T-helper 1 cell treated with Interleukin-12 subunit alpha and Interleukin-12 subunit beta and Interleukin-4 antibody, amounts not matched to agents 30 μg/mL and 1 μg/mL, for 36 hours (primary cell): ENCODE data around the gene TMEM147.

Experiments used
- H3K27ac Mint-ChIP-seq: one replicate; pipeline ENCODE4 v1.8.0; 2021; ENCODE audit warnings: mild to moderate bottlenecking, mixed read lengths
- H3K27me3 Mint-ChIP-seq: one replicate; pipeline ENCODE4 v1.8.0; 2021; ENCODE audit warnings: low read depth, mixed read lengths
- H3K36me3 Mint-ChIP-seq: one replicate; pipeline ENCODE4 v1.8.0; 2021; ENCODE audit warnings: low read depth, mixed read lengths
- H3K4me1 Mint-ChIP-seq: one replicate; pipeline ENCODE4 v1.8.0; 2021; ENCODE audit warnings: low read depth, mixed read lengths
- H3K4me3 Mint-ChIP-seq: one replicate; pipeline ENCODE4 v1.8.0; 2021; ENCODE audit warnings: mild to moderate bottlenecking, moderate library complexity, mixed read lengths
- H3K9me3 Mint-ChIP-seq: one replicate; pipeline ENCODE4 v1.8.0; 2021; ENCODE audit warnings: mixed read lengths

TMEM147 gene

GRCh38 chr19:35545001-35545854, at the start of gene TMEM147:
Gene TMEM147 (plus strand): TSS chr19:35545626. CDS start chr19:35545740, 114 bp downstream.
- H3K36me3 Mint-ChIP-seq = peaks cover 9% of the 10 kb centered on the region
- H3K4me1 Mint-ChIP-seq = peaks cover 22% of the 10 kb centered on the region
- H3K27me3 Mint-ChIP-seq = no peaks in the 10 kb centered on the region
- H3K9me3 Mint-ChIP-seq = no peaks in the 10 kb centered on the region
- peak within 1 kb of the TSS; percentile 88 for H3K27ac Mint-ChIP-seq
- peak within 1 kb of the TSS; percentile 92 for H3K4me3 Mint-ChIP-seq

DNA sequence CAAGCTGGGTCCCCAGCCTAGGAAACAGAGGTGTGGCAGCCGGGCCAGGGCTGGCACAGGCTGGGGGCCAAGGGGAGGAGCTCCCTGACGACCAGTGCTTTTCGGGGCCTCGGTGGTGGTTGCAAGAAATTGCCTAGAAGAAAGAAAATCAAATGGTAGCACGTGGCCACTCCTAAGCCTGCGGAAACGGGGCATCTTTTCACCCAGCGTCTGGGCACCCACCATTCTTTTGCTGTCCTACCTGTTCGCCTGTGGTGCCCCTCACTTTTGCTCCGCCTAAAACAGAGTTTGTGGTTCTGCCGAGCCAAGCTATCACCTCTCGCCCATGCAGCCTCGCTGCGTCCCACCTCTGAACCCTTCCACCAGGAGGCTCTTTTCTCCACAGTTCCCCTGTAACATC, 48.0 kb upstream of the TMEM147 start:
- no peaks in the 10 kb centered on the region for H3K9me3 Mint-ChIP-seq
- H3K27me3 Mint-ChIP-seq = peaks cover 11% of the 10 kb centered on the region
- no peak overlapping the region for H3K4me3 Mint-ChIP-seq
- H3K27ac Mint-ChIP-seq = no peak overlapping the region
- no peaks in the 10 kb centered on the region for H3K36me3 Mint-ChIP-seq
- peaks cover 7% of the 10 kb centered on the region for H3K4me1 Mint-ChIP-seq

DNA sequence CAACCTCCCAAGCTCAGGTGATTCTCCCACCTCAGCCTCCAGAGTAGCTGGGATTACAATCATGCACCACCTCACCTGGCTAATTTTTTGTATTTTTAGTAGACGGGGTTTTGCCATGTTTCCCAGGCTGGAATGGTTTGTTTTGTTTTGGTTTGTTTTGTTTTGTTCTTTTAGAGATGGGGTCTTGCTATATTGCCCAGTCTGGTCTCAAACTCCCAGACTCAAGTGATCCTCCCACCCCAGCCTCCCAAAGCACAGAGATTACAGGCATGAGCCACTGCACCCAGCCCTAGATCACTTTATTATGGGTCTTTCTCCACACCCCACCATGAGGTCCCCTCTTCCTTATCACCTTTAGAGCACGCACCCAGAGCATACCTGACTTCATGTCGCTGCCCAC, 47.2 kb upstream of the TMEM147 start:
- Mint-ChIP-seq H3K36me3 (no peaks in the 10 kb centered on the region), H3K4me1 (peaks cover 7% of the 10 kb centered on the region), H3K27ac (no peak overlapping the region), H3K9me3 (no peaks in the 10 kb centered on the region), H3K4me3 (no peak overlapping the region), H3K27me3 (peaks cover 8% of the 10 kb centered on the region)

GRCh38 chr19:35498984-35499527, 46.4 kb upstream of the TMEM147 start:
- Mint-ChIP-seq H3K4me3 (no peak overlapping the region), H3K9me3 (no peaks in the 10 kb centered on the region), H3K27ac (no peak overlapping the region), H3K4me1 (peaks cover 7% of the 10 kb centered on the region), H3K27me3 (peaks cover 4% of the 10 kb centered on the region), H3K36me3 (no peaks in the 10 kb centered on the region)

DNA sequence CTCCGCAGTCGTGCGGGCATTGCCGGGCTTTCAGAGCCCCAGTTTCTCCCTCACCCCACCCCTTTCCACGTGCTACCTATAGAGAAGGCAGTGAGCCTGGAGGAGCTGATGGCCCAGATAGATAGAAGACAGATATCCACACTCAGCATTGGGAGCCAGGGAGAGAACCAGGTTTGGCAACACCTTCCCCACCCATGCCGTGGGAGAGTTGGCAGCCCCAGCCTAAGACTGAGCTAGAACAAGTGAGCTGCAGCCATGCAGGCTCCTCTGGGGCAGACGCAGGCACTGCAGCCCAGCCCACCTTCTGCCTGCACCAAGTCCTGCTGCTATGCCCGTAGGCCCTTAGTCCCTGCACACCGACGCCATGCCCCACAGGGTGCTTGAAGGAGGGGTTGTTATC, 44.8 kb upstream of the TMEM147 start:
- Mint-ChIP-seq H3K36me3 (no peaks in the 10 kb centered on the region), H3K4me3 (no peak overlapping the region), H3K27ac (no peak overlapping the region), H3K4me1 (peaks cover under 1% of the 10 kb centered on the region), H3K27me3 (peaks cover 10% of the 10 kb centered on the region), H3K9me3 (no peaks in the 10 kb centered on the region)

DNA sequence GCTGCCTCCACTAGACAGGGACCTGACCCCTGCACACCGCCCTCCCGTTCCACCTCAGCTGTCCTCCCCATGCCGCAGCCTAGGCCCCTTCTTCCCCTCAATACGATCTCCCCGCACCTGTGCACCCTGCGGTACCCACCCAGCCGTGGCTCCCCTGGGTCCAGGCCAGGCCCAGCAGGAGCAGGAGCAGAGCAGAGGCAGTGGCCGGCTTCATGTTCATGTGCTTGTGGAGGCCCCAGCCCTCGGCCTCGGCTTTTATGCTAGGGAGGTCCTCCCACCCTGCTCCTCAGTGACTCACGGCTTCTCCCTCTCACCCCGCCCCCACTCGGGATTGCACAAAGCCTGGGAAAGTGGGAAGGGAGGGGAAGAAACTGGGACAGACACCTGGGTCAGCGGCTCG, 43.7 kb upstream of the TMEM147 start:
- H3K27me3 Mint-ChIP-seq = peaks cover 19% of the 10 kb centered on the region
- no peaks in the 10 kb centered on the region for H3K9me3 Mint-ChIP-seq
- no peaks in the 10 kb centered on the region for H3K4me1 Mint-ChIP-seq
- H3K27ac Mint-ChIP-seq = no peak overlapping the region
- no peaks in the 10 kb centered on the region for H3K36me3 Mint-ChIP-seq
- H3K4me3 Mint-ChIP-seq = no peak overlapping the region

GRCh38 chr19:35502751-35503150, 42.7 kb upstream of the TMEM147 start:
- no peaks in the 10 kb centered on the region for H3K9me3 Mint-ChIP-seq
- H3K36me3 Mint-ChIP-seq = no peaks in the 10 kb centered on the region
- no peak overlapping the region for H3K27ac Mint-ChIP-seq
- no peaks in the 10 kb centered on the region for H3K4me1 Mint-ChIP-seq
- H3K4me3 Mint-ChIP-seq = no peak overlapping the region
- peaks cover 18% of the 10 kb centered on the region for H3K27me3 Mint-ChIP-seq

- no peaks in the 10 kb centered on the region for H3K9me3 Mint-ChIP-seq
- H3K27ac Mint-ChIP-seq = no peak overlapping the region
- peaks cover 48% of the 10 kb centered on the region for H3K27me3 Mint-ChIP-seq
- no peaks in the 10 kb centered on the region for H3K36me3 Mint-ChIP-seq
- H3K4me3 Mint-ChIP-seq = no peak overlapping the region
- H3K4me1 Mint-ChIP-seq = peaks cover 6% of the 10 kb centered on the region
Measured at GRCh38 chr19:35506011-35506410, 39.4 kb upstream of the TMEM147 start.

DNA sequence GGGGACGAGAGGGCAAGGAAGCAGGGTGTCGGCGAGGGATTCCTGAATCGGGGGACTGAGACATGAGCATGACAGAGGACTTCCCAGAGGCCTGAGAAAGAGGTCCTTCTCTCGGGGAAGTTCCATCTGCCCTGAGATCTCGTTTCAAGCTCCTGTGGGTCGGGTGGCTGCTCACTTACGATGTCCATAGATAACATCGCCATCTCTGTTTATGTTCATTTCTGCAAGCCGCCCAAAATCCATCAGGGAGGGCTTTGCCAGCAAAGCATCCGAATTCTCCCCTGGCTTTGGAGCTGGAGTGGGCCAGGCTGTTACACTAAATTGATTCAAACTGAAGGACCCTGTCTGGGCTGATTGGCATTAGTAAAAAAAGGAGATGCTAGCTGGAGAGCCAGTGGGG, 37.9 kb upstream of the TMEM147 start:
- Mint-ChIP-seq H3K9me3 (no peaks in the 10 kb centered on the region), H3K4me1 (peaks cover 6% of the 10 kb centered on the region), H3K4me3 (no peak overlapping the region), H3K36me3 (no peaks in the 10 kb centered on the region), H3K27me3 (peaks cover 61% of the 10 kb centered on the region), H3K27ac (no peak overlapping the region)

GRCh38 chr19:35508129-35508528, 37.3 kb upstream of the TMEM147 start:
- Mint-ChIP-seq H3K27me3 (peaks cover 66% of the 10 kb centered on the region), H3K9me3 (no peaks in the 10 kb centered on the region), H3K4me1 (peaks cover 6% of the 10 kb centered on the region), H3K4me3 (no peak overlapping the region), H3K36me3 (no peaks in the 10 kb centered on the region), H3K27ac (no peak overlapping the region)

DNA sequence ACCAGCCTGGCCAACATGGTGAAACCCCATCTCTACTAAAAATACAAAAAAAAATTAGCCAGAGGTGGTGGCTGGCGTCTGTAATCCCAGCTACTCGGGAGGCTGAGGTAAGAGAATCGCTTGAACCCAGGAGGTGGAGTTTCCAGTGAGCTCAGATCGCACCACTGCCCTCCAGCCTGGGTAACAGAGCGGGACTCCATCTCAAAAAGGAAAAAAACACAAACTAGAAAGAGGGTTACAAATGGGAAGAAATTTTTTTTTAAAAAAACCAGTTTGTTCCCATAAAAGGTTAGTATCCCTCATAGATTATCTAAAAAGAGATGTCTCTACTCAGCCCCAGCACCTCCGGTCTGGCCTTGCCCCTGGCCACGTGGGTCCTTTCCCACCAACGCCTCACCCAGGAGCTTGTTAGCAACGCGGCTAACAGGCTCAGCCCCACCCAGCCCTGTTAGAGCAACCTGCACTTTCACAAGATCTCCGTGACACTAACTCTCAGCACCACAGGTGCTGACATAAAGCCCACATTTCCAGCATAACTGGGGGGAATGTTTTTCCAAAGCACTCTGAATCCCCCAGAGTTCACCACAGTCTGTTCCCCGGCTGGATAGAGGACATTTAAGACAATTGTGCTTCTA, 36.3 kb upstream of the TMEM147 start:
- H3K27ac Mint-ChIP-seq = no peak overlapping the region
- H3K4me3 Mint-ChIP-seq = no peak overlapping the region
- H3K27me3 Mint-ChIP-seq = peaks cover 73% of the 10 kb centered on the region
- H3K4me1 Mint-ChIP-seq = peaks cover 6% of the 10 kb centered on the region
- H3K9me3 Mint-ChIP-seq = no peaks in the 10 kb centered on the region
- no peaks in the 10 kb centered on the region for H3K36me3 Mint-ChIP-seq

DNA sequence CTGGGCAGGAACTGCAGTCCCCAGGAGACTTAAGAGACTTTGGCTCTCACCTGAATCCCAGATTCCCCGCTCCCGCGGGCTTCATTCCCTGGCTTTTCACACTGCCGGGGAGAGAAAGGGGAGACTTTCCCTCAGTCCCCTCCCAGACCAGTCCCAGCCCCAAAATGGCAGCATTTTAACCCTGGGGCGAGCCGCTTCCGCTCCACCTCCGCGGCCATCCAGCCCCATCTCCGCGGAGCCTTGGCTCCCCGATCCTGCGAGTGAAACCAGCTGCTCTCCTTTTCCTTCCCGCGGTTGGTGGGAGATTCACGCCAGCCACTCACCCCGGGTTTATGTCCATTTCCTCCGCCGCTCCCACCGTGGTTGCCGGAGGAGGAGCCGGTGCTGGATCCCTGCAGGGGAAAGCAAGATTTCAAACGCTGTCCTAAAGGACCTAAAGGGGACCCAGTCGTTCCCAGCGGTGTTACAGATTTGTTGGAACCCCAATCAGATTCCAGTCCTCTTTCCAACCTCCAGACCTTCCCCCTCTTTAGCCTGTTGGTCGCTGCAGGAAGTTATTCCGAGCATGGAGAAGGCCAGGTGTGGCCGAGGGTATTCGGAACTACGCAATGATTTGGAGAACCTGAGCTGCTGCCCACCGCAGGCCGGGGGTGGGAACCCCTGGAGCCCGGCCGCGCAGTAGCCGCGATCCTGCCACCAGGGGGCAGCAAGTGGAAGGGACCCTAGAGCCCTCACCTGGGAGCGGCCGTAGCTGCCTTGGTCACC, 35.4 kb upstream of the TMEM147 start:
- H3K27ac Mint-ChIP-seq = no peak overlapping the region
- no peaks in the 10 kb centered on the region for H3K9me3 Mint-ChIP-seq
- peaks cover 6% of the 10 kb centered on the region for H3K4me1 Mint-ChIP-seq
- no peaks in the 10 kb centered on the region for H3K36me3 Mint-ChIP-seq
- H3K4me3 Mint-ChIP-seq = peak overlapping the region; percentile 40
- peaks cover 76% of the 10 kb centered on the region for H3K27me3 Mint-ChIP-seq

DNA sequence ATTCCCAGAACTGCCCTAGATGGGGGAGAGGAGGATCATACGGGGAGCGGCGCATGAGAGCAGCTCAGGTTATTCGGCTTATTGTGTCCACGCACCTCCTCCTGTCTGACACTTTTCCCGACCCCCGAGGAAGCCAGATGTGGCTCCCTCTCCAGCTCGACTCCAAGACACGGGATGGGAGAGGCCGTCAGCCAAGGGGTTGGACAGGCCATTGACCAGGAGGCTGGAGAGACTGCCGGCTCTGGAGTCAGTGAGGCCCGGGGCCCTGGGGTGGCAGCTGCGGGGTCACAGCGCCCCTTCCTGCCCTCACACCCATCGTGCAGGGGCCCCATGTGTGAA, 34.8 kb upstream of the TMEM147 start:
- Mint-ChIP-seq H3K9me3 (no peaks in the 10 kb centered on the region), H3K27ac (no peak overlapping the region), H3K36me3 (no peaks in the 10 kb centered on the region), H3K4me1 (peaks cover 6% of the 10 kb centered on the region), H3K4me3 (no peak overlapping the region), H3K27me3 (peaks cover 71% of the 10 kb centered on the region)

DNA sequence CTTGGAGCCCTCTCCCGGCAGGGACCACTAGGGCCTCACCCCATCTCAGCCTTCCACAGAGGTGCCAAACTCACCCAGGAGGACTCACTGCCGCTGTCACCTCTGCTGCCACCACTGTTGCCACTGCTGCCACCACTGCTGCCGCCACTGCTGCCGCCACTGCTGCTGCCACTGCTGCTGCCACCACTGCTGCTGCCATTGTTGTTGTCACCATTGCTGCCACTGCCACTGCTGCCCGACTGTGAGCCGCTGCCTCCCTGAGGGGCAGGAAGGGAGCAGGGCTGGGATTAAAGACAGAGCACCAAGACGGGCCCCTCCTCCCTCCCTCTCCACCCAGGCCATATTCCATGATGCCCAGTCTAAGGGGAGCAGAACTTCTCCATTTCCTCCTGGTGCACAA, 34.1 kb upstream of the TMEM147 start:
- no peaks in the 10 kb centered on the region for H3K9me3 Mint-ChIP-seq
- no peak overlapping the region for H3K4me3 Mint-ChIP-seq
- no peaks in the 10 kb centered on the region for H3K36me3 Mint-ChIP-seq
- H3K4me1 Mint-ChIP-seq = peaks cover 6% of the 10 kb centered on the region
- H3K27me3 Mint-ChIP-seq = peaks cover 63% of the 10 kb centered on the region
- H3K27ac Mint-ChIP-seq = no peak overlapping the region
